Spinal cord (tissue), 10 donors: ENCODE results near the gene PLCG2. TPM values are rescaled to one million over a fixed set of nuclear protein-coding genes. Genes with fewer than 3 reads are reported as not detected.

ENCODE experiments used
- DNase-seq, 6 donors: peaks; one replicate each; pipeline versions ENCODE4 v3.0.0 to v3.0.0-alpha.2; 2013 to 2015; ENCODE audit warnings: low spot score in 6 of 6, low read depth in 4 of 6
- H3K27ac ChIP-seq: one replicate; pipeline ENCODE4 v1.5.1; 2013; ENCODE audit warnings: low read depth, low read length, control low read depth
- H3K27me3 ChIP-seq: one replicate; pipeline ENCODE4 v1.6.1; 2013; ENCODE audit warnings: low read length; ENCODE audit not compliant: control insufficient read depth, insufficient read depth
- H3K36me3 ChIP-seq: one replicate; pipeline ENCODE4 v1.6.1; 2013; ENCODE audit warnings: low read length; ENCODE audit not compliant: control insufficient read depth, insufficient read depth
- H3K4me1 ChIP-seq: one replicate; pipeline ENCODE4 v1.6.1; 2013; ENCODE audit warnings: low read length; ENCODE audit not compliant: control insufficient read depth, insufficient read depth
- H3K4me3 ChIP-seq: one replicate; pipeline ENCODE4 v1.5.1; 2013; ENCODE audit warnings: low read depth, low read length, control low read depth
- H3K9me3 ChIP-seq: one replicate; pipeline ENCODE4 v1.6.1; 2013; ENCODE audit warnings: low read length; ENCODE audit not compliant: control insufficient read depth, insufficient read depth
- WGBS: methylation state at CpG from one replicate; pipeline ENCODE4 v1.1.5; 2013; ENCODE audit warnings: missing lambda C conversion rate; ENCODE audit not compliant: insufficient coverage; 5-methylcytosine and 5-hydroxymethylcytosine counted together
- polyA plus RNA-seq, 2 donors: library from polyadenylated mRNA; unstranded; fragments of 120-200 nt; gene quantifications; one replicate each; pipeline ENCODE4 v1.2.1, GENCODE V29; 2013; ENCODE audit not compliant: insufficient read length in 2 of 2
- total RNA-seq, 2 donors: library from RNA; depleted of rRNA in 1 of 2; stranded (reverse); fragments of 120-200 nt in 1 of 2; fragments of >200 nt in 1 of 2; gene quantifications; one replicate each; pipeline versions ENCODE4 v1.2.3 to v1.2.4, GENCODE V29; 2013 to 2014
- donor health status: healthy.

Gene PLCG2
- total and polyA plus RNA-seq, 4 donors = 7.3 to 13.6 (median 8.0) TPM

DNA sequence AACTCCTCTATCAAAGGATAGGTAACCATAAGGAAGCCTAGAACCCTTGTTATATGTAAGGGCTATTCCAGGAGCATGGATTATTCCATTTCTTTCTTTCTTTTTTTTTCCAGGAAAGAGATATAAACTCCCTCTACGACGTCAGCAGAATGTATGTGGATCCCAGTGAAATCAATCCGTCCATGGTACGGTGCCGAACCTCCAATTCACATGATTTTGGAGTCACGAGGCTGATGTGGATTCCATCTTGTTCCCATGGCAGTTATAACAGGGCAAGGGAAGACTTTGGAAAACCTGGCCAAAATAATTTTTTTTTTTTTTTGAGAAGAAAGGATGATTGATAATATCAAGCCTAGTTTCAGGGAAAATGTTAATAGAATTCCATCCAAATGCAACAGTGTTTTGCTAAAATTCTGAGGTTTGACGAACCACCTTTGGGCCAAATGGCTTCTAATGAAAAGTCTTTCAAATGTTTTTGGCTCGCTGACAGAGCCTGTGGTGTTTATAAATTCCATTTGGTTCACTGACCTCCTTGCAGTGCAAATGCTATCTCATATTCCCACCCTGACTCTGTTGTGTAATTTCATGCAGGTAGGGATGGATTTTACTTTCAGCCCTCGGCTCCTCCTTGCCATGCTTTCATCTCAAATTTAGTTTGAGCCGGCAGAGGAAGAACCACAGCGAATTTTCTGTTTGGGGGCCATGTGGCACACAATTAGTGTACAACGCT is 142.2 kb downstream of the PLCG2 start:
- no peak for DNase-seq
- Histone ChIP-seq H3K27me3 (no peaks in the 10 kb centered on the region), H3K4me1 (peaks cover 12% of the 10 kb centered on the region), H3K9me3 (no peaks in the 10 kb centered on the region), H3K36me3 (no peaks in the 10 kb centered on the region), H3K4me3 (no peak overlapping the region), H3K27ac (no peak overlapping the region)
- 79% methylated on average over 7 of the region's 12 CpGs for WGBS

DNA sequence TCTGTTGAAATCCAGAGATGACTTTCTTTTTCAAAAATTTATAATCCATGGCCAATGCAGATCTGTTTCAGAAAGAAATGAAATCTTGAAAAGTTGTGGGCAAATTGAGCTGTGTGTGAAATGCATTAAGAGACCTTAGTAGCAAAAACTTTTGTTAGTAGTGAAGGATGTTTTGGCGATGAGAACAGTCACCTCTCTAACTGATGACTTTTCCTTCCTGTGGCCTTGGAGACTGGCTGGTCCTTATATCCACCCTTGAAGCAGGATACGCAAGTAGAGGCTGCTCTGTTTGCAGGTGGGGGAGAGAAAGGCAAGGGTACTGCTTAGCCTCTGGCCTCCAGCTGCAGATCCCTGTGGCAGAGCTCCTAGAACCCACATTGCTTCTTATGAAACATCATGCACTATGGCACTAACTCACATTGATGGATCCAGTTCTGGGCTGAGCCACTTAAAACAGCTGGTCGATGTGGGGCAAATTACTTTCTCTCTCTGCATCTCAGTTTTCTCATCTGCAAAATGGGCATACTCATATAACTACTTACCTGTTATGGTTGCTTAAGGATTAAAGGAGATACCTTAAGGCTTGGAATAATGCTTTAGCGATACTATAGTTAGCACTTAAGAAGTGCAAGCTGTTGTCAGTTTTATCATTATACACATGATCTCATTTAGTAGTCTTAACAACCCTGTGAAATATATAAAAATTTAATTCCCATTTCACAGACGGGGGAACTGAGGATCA is 142.9 kb downstream of the PLCG2 start:
- Histone ChIP-seq H3K27ac (no peak overlapping the region), H3K9me3 (no peaks in the 10 kb centered on the region), H3K4me1 (peaks cover 12% of the 10 kb centered on the region), H3K4me3 (no peak overlapping the region), H3K36me3 (no peaks in the 10 kb centered on the region), H3K27me3 (no peaks in the 10 kb centered on the region)
- no CpG with 5 or more reads among the region's 5 CpGs for WGBS
- DNase-seq = no peak

DNA sequence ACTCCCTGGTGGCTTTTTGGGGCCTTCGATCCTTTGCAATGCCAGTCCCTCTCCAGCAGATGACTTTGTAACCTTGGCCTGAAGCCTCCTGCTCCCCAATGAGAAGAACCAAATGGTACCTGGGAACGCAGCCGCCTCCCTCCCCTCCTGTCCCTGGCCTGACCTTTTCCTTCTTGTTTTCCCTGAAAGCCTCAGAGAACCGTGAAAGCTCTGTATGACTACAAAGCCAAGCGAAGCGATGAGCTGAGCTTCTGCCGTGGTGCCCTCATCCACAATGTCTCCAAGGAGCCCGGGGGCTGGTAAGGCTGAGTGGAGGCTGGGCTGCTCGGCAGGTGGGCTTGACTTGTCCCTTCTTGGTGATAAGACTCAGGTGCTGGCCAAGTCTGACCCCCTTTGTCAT is 144.2 kb downstream of the PLCG2 start:
- Histone ChIP-seq H3K36me3 (no peaks in the 10 kb centered on the region), H3K4me1 (peaks cover 12% of the 10 kb centered on the region), H3K27me3 (no peaks in the 10 kb centered on the region), H3K4me3 (no peak overlapping the region), H3K9me3 (no peaks in the 10 kb centered on the region), H3K27ac (no peak overlapping the region)
- no peak for DNase-seq
- 71% methylated on average over 9 of the region's 9 CpGs for WGBS

GRCh38 chr16:81925016-81925415 is 145.9 kb downstream of the PLCG2 start:
- Histone ChIP-seq H3K9me3 (no peaks in the 10 kb centered on the region), H3K36me3 (no peaks in the 10 kb centered on the region), H3K27ac (no peak overlapping the region), H3K4me3 (no peak overlapping the region), H3K27me3 (no peaks in the 10 kb centered on the region), H3K4me1 (peaks cover 22% of the 10 kb centered on the region)
- 38% methylated on average over 8 of the region's 8 CpGs for WGBS
- DNase-seq = peak in 5 of 6 donors; percentile 26 to 75 (median 42)

- no peaks in the 10 kb centered on the region for H3K27me3 ChIP-seq
- WGBS = over 99% methylated on average over 7 of the region's 9 CpGs
- DNase-seq = no peak
- no peaks in the 10 kb centered on the region for H3K36me3 ChIP-seq
- H3K4me3 ChIP-seq = no peak overlapping the region
- no peaks in the 10 kb centered on the region for H3K9me3 ChIP-seq
- peaks cover 22% of the 10 kb centered on the region for H3K4me1 ChIP-seq
- no peak overlapping the region for H3K27ac ChIP-seq
These were observed 146.9 kb downstream of the PLCG2 start for GRCh38 chr16:81926036-81926435.

- WGBS = 88% methylated on average over 5 of the region's 5 CpGs
- H3K27me3 ChIP-seq = no peaks in the 10 kb centered on the region
- DNase-seq = no peak
- H3K4me3 ChIP-seq = no peak overlapping the region
- H3K36me3 ChIP-seq = no peaks in the 10 kb centered on the region
- peaks cover 22% of the 10 kb centered on the region for H3K4me1 ChIP-seq
- H3K9me3 ChIP-seq = no peaks in the 10 kb centered on the region
- H3K27ac ChIP-seq = no peak overlapping the region
These were observed 148.6 kb downstream of the PLCG2 start for GRCh38 chr16:81927561-81928185.

- peak in 3 of 6 donors; percentile 40 to 91 (median 43) for DNase-seq
- 70% methylated on average over 10 of the region's 16 CpGs for WGBS
- H3K27me3 ChIP-seq = no peaks in the 10 kb centered on the region
These were observed 149.3 kb downstream of the PLCG2 start for GRCh38 chr16:81928271-81928918.

DNA sequence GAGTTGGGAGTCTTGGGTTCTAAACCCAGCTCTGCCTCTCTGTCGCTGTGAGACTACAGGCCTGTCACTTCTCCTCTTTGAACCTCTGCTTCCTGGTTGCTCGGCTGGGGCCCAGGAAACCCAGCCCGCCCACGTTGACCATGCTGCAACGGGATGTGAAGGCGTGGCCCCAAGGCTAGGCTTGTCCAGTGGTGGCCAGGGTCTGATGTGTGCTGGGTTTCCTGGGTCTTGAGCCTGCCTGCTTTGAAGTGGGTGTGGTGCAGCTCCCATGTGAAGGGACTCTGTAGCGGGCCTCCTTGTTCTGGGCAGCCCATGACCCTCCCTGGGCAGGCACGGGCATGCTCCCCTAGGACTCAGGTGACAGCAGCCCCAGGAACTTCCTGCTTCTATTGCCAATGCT is 149.9 kb downstream of the PLCG2 start:
- Histone ChIP-seq H3K36me3 (no peaks in the 10 kb centered on the region), H3K4me3 (no peak overlapping the region), H3K4me1 (peaks cover 22% of the 10 kb centered on the region), H3K27me3 (no peaks in the 10 kb centered on the region), H3K27ac (no peak overlapping the region), H3K9me3 (no peaks in the 10 kb centered on the region)
- no peak for DNase-seq
- WGBS = 79% methylated on average over 8 of the region's 8 CpGs

More at GRCh38 chr16:81928271-81928918, 149.3 kb downstream of the PLCG2 start:
- Histone ChIP-seq H3K4me1 (peaks cover 22% of the 10 kb centered on the region), H3K27ac (no peak overlapping the region), H3K36me3 (no peaks in the 10 kb centered on the region), H3K4me3 (no peak overlapping the region), H3K9me3 (no peaks in the 10 kb centered on the region)

DNA sequence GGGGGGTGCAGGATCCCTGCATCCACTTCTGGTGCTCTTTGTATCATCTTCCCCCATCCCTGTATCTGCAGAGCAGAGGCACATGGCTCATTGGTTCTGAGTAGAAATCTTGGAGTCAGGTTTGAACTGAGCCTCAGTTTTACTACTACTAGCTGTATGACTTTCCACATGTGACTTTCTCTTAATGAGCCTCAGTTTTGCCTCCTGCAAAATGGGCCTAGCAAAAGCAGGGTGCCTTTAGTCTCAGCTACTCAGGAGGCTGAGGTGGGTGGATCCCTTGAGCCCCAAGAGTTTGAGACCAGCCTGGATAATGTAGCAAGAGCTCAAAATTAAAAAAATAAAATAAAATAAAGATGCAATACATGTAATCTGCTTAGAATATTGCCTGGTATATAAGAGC is 150.8 kb downstream of the PLCG2 start:
- Histone ChIP-seq H3K36me3 (no peaks in the 10 kb centered on the region), H3K9me3 (no peaks in the 10 kb centered on the region), H3K4me1 (peaks cover 19% of the 10 kb centered on the region), H3K27ac (no peak overlapping the region), H3K4me3 (no peak overlapping the region), H3K27me3 (no peaks in the 10 kb centered on the region)
- DNase-seq = no peak
